HCT116 (cell line): ENCODE measurements around the gene SLC4A5. TPM values are rescaled to one million over a fixed set of nuclear protein-coding genes. Genes with fewer than 3 reads are reported as not detected.
A peak's percentile ranks its signal among the peaks of the same experiment; 100 is the strongest.

Experiments
- CBX3 ChIP-seq: IDR thresholded peaks from 2 replicates; pipeline ENCODE4 v1.6.1; 2012; ENCODE audit warnings: low read depth
- ELF1 ChIP-seq: IDR thresholded peaks from 2 replicates; pipeline ENCODE4 v1.6.1; 2012; ENCODE audit warnings: low read depth, borderline replicate concordance
- FOSL1 ChIP-seq: IDR thresholded peaks from 2 replicates; pipeline ENCODE4 v1.6.1; 2012; ENCODE audit warnings: low read depth
- JUND ChIP-seq: IDR thresholded peaks from 2 replicates; pipeline ENCODE4 v1.6.1; 2012
- POLR2AphosphoS5 ChIP-seq: IDR thresholded peaks from 2 replicates; pipeline ENCODE4 v1.6.1; 2011; ENCODE audit warnings: mild to moderate bottlenecking, low read depth, low read length, moderate library complexity
- SP1 ChIP-seq: IDR thresholded peaks from 2 replicates; pipeline ENCODE4 v1.6.1; 2012; ENCODE audit warnings: low read depth
- ZFX ChIP-seq: fragments of 450-650 bp; IDR thresholded peaks from 2 replicates; pipeline ENCODE4 v1.6.1; 2017
- total RNA-seq: library from RNA; stranded (reverse); gene quantifications from one replicate; pipeline ENCODE4 v1.2.1, GENCODE V29; 2021; ENCODE audit not compliant: unreplicated experiment
- TF ChIP-seq, protein P1 (sequence below): IDR thresholded peaks from 2 replicates; pipeline ENCODE4 v1.6.1; 2011; ENCODE audit warnings: mild to moderate bottlenecking, low read length, moderate library complexity; ENCODE audit not compliant: insufficient replicate concordance; ENCODE audit errors: extremely low read depth
- TF ChIP-seq, protein P2 (sequence below): IDR thresholded peaks from 2 replicates; pipeline ENCODE4 v1.6.1; 2012; ENCODE audit warnings: low read depth

Gene SLC4A5
- total RNA-seq, 1 experiment from 2014 or later = 0.91 TPM

DNA sequence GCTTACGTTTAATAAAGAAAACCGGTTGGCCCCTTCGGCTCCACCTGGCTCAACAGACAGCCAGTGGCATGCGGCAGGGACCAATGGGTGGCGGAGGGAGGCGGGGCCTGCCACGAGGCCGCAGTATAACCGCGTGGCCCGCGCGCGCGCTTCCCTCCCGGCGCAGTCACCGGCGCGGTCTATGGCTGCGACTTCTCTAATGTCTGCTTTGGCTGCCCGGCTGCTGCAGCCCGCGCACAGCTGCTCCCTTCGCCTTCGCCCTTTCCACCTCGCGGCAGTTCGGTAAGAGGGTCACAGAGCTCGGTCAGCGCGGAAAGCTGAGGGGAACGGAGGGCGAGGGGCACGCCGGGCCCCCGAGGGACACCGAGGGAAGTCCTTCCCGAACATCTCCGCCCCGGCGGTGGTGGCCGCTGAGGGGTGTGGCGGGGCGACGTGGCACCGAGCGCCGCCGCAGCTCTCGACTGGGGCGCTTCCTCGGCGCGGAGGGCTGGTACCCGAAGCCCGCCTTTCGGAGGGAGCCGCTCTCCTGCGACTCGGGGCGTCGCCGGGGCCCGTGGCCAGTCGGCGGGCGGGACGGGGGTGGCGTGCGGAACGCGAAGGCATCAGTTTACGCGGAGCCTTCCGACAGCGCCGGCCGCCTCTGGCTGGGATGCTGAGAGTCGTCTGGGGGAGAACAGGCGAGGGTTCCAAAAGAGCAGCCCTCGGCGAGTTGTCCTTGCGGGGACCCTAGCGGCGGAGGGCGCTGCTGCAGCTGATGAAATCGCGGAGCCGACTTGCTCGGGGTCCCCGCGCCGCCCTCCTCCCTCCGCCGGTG lies 144.5 kb downstream of the SLC4A5 start, which contains the start of gene MTHFD2 (continued):
- TF ChIP-seq, protein P1, sequence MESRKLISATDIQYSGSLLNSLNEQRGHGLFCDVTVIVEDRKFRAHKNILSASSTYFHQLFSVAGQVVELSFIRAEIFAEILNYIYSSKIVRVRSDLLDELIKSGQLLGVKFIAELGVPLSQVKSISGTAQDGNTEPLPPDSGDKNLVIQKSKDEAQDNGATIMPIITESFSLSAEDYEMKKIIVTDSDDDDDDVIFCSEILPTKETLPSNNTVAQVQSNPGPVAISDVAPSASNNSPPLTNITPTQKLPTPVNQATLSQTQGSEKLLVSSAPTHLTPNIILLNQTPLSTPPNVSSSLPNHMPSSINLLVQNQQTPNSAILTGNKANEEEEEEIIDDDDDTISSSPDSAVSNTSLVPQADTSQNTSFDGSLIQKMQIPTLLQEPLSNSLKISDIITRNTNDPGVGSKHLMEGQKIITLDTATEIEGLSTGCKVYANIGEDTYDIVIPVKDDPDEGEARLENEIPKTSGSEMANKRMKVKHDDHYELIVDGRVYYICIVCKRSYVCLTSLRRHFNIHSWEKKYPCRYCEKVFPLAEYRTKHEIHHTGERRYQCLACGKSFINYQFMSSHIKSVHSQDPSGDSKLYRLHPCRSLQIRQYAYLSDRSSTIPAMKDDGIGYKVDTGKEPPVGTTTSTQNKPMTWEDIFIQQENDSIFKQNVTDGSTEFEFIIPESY = no peak
- TF ChIP-seq POLR2AphosphoS5 = peak; percentile 98
- TF ChIP-seq, protein P2, sequence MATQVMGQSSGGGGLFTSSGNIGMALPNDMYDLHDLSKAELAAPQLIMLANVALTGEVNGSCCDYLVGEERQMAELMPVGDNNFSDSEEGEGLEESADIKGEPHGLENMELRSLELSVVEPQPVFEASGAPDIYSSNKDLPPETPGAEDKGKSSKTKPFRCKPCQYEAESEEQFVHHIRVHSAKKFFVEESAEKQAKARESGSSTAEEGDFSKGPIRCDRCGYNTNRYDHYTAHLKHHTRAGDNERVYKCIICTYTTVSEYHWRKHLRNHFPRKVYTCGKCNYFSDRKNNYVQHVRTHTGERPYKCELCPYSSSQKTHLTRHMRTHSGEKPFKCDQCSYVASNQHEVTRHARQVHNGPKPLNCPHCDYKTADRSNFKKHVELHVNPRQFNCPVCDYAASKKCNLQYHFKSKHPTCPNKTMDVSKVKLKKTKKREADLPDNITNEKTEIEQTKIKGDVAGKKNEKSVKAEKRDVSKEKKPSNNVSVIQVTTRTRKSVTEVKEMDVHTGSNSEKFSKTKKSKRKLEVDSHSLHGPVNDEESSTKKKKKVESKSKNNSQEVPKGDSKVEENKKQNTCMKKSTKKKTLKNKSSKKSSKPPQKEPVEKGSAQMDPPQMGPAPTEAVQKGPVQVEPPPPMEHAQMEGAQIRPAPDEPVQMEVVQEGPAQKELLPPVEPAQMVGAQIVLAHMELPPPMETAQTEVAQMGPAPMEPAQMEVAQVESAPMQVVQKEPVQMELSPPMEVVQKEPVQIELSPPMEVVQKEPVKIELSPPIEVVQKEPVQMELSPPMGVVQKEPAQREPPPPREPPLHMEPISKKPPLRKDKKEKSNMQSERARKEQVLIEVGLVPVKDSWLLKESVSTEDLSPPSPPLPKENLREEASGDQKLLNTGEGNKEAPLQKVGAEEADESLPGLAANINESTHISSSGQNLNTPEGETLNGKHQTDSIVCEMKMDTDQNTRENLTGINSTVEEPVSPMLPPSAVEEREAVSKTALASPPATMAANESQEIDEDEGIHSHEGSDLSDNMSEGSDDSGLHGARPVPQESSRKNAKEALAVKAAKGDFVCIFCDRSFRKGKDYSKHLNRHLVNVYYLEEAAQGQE = no peak
- no peak for TF ChIP-seq FOSL1
- TF ChIP-seq JUND = no peak
- TF ChIP-seq ELF1 = no peak
- TF ChIP-seq ZFX = peak; percentile 52
- peak; percentile 86 for TF ChIP-seq CBX3
- TF ChIP-seq SP1 = peak; percentile 94
